Inflammatory macrophage (primary cell): ENCODE data around the gene PID1.

ENCODE experiments used
- DNase-seq, 2 donors: peaks; one replicate each; pipeline ENCODE4 v3.0.0-alpha.2; 2020 to 2022

PID1 gene

DNA sequence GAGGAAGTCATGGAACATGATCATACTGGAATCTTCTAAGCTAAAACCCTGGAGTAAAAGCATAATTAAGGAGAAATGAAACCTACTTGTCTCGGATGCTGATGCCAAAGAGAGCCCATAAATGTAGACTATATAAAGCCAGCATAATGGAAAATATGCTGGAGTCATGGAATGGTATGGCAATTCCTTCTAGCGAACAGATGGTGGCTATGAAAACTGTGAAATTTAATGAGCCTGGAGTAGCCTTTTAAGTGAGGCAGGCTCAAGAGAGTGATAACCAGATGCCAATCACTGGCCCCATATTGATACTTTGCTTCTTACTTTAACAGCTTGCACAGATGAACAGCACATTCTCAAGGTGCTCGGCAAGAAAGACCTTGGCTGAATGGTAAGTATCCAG lies 206.3 kb downstream of the PID1 start:
- no peak for DNase-seq

DNA sequence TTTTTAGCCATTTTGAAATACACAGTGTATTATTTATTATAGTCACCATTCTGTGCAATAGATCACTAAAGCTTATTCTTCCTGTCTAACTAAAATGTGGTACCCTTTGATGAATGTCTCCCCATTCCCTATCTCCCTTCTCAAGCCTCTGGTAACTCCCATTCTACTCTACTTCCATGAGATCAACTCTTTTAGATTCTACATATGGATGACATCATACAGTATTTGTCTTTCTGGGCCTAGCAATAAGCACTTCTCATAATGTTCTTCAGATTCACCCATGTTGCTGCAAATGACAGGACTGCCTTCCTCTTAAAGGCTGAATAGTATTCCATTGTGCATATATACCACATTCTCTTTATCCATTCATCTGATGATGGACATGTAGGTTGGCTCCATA lies 210.9 kb downstream of the PID1 start:
- no peak for DNase-seq

DNA sequence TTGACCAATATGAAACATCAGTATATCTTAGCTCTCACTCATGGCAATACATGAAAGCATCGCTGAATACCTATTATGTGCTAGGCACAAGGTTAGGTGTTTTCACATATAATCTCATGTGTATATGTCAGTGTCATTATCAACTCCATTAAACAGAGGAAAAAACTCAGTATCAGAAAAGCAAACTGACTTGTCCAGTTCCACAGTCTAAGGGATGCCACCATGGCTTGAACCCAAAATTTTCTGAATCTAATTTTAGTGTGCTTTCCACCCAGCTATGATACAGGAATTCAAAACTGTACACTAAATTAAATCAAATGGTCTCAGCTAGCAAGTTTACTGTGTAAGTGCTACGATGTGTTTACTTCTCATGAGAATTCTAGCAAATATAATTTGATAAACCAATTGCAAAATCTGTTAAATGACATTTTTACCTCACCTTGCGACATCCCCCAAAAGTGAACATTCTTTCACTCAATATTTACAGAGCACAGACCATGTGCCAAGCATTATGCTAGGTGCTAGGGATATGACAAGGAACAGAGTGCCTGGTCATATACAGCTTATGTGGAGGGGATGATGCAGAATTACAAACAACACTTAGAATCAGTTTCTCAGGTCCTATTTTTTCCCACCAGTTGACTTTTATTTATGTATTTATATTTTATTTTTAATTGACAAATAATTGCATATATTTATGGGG lies 211.6 kb downstream of the PID1 start:
- DNase-seq = no peak

DNA sequence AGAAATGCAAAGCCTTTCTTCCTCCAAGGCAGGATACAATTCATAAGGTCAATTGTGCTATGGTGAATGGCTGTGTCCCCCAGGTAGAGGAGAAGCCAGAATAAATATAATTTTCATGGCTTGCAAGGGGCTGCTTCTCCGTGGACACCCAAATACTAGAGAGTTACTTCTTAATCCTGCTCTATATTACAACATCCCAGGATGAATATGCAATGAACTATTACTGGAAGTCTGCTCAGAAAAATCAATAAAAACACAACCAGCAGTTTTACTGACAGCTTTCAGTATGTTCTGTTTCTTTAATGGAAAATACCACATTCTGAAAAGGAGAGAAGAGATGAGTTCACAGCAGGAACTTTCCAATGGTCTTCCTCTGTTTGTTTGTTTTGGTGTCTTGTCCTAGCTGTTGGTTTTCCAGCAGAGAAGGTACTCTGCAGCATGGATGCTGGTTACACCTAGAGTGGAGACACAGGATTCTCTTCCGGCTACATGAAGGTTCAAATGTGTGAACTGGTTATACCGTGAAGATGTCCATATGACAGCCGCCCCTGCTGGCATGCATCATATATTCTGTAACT lies 213.0 kb downstream of the PID1 start:
- DNase-seq = no peak

DNA sequence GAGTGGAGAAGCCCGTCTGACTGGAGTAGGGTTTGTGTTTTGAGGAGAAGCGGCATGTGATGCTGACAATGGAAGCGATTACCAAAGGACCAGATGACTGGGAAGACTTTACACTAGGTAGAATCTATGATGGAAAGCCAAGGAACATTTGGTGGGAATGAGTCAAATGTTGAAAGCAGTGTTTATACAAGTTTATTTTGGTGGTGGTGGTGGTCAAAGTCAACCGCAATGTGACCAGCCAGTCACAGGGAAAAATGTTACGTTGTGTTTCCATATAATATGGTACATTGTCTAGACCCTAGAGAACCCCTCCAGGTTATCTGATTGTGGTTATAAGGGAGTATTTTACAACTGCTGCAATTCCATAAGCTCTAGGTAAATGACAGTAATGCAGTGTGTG lies 216.8 kb downstream of the PID1 start:
- DNase-seq = no peak

DNA sequence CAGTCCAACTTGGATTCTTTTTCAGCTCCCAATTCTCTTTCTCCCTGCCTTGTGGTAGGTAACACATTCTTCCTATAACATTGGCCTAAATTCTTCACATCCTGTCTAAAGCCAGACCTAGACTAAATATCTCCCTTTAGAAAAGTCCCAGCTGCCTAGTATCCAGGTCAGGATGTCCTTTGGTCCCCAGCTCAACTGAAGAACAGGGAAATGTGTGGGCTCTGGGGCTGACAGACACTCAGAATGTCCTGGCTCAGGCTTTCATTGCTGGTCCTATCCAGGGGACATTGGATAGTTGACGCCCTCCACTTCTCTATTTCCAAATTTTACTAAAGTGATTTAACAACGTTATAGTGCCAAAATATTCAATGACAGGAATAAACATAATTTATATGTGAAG lies 219.3 kb downstream of the PID1 start:
- no peak for DNase-seq

DNA sequence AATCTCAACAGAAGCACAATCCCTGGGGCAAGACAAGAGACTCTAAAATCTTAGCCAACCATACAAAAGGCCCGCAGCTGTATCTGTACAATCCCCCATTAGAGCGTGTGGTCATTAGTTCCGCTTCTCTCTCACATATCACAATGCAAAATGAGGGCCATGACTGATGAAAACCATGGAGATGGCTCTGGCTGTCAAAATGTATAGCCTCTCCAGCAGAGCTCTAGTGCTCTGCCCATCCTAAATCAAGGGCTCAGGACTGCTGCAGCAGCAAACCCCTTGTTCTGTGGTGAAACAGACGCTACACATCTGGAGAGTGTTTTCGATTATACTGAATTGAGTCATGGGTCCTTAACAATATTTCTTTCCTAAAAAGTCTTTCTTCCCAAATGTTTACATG lies 221.0 kb downstream of the PID1 start:
- DNase-seq = no peak

DNA sequence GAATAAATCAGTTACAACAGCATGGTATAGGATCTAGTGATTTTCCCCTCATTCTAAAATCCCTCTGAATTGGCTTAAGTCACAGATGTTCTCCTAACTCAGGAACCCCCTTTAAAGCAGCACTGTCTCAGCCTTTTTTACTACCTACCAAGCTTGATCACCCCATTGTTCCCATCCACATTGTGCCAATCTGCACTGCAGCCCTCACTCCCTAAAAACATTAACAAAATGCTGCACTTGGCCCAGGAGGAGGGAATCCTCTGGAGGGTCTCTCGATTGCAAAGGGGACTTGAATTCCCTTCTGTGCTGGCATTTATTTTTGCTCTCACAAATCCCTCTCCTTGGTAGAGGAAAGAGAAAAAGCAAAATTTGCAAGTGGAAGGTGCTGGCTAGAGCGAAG lies 223.0 kb downstream of the PID1 start:
- DNase-seq = no peak

DNA sequence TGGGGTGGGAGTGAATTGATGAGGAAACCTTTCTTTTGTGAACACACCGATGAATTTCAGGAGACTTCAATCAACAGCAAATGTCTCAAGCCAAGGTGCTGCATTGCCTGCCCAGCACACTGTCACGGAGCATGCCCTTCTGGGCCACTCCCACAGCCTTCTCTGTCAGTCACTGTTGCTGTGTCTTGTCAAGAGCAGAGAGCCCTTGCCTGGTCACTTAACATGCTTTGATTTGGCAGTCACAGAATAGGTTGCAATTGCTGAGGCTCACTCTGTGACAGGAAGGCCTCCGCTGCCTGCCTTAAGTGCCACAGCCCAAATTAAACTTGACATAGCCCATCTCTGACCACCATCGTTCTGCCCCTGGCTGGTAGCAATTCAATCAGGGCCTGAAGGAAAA lies 225.4 kb downstream of the PID1 start:
- no peak for DNase-seq

DNA sequence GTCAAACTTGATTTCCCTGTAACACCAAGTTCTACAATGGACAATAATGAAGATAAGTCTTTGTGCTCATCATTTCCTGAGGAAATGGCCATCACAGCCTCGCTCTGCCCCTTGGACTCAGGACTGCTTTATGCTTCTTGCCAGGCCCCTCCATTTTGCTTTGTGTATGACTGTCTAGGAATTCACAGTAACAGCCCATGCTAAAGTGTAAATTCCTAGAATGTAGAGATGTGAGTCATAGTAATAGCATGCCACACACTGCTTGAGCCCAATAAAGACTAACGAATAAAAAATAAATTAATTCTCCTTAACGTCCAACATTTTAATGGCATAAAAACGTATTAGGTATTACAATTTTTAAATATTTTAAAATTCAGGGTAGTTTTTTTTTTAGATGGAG lies 226.5 kb downstream of the PID1 start:
- DNase-seq = no peak

DNA sequence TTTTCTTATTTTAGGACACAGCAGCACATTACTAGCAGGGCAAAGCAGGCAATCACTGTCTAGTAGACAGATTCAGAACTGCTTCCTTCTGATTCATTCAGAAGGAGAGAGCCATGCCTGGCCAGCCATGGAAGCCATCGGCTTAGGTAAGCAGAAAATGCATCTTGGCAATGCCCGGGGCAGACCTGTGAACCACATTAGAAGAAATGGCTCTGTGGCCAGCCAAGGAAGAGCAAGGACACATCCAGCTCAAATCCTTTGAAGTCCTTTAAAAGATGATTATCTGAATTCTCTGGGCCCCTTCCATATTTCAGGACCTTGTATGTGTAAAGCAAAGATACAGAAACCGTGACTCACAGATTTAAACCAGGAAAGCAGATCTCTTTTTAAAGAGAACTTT lies 227.4 kb downstream of the PID1 start:
- no peak for DNase-seq

DNA sequence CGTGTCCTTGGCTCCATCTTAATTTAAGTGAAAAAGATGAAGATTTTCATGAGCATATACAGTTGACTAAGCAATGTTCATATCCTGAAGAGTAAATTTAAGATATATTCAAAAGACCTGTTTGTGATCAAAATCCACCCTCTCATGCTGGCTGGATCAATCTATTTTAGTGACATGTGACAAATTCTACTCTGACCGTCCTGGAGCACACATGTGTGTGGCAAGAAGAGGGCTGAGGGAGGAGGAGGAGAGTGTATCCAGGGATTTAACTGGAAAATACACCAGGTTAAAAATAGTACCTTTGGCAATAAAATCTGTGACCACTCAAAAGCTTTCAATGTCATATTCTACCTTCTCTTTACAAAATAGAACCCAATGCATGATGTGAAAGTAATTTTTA lies 228.7 kb downstream of the PID1 start:
- DNase-seq = no peak

DNA sequence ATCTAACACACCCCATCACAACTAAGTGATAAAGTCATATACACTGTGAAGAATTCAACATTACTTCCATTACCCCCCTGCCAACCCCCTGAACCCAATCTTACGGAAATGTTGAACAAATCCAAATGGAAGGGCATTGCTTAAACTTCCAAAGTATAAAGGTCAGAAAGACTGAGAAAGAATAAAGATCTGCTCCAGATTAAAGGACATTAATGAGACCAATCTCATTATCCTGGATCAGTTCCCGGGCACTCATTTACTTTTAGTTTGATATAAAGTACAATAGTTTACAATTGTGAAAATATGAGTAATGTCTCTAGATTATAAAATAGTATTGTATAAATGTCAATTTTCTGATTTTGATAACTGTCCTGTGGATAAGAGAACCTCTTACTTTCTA lies 229.4 kb downstream of the PID1 start:
- no peak for DNase-seq

DNA sequence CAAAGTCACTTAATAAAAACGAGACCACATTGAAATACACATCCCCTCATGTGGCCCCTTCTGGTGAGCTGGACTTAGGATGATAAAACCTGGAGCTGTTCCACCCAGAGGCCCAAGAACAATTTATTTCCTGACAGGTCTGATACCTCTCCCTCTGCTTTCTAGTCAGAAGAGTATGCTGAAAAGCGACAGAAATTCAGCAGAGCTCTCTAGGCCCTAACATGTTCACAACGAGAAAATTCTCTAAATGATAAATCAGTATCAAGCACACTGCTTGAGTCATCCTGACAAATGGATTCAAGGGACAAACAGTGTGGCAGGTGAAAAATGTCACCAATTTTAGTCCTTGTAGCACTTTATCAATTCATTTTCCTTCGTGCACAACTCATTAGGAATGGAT lies 233.5 kb downstream of the PID1 start:
- DNase-seq = no peak

DNA sequence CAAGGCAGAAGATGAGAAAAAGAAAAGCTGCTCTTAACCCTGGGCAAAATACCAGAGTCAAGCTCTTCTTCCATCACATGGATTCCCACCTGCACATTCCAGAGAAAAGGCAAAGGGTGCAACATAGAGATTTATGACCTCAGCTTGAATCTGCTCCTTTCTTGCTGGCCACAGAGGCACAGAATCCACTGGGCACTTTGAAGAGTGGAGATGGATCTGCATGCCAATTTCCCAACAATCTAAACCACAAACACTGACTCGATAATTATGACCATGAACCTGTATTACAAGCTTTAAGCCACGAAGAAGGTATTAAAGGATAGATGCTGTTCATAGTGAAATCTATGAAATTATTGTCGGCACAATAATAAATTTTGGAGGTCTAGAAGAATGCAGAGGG lies 237.3 kb downstream of the PID1 start:
- no peak for DNase-seq

DNA sequence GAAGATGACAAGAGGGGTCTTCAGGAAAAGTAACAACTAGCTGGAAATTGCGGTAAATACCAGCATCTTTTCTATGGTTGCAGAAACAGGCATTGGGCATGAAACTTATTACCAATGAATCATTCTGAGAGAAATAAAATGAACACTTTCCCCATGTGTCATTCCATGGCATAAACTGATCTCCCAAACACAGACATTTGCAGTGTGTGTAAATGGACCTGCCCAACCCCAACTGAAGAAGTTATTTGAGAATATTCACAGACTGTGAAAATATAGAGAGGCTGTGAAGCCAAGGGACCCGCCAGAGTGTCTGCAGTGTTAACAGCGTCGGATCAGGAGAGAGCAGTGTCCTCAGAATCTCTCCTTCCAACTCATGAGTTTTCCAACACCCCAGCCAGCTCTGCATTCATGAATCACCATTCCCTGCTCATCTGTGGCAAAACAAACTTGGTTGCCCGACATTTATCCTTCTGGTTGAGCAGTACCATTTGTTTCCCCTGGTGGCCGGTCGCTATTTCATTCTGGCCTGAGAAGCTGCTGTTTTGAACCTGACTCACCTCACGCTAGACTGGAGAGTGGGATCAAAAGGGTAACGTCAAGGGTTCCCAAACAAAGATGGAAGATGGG lies 238.4 kb downstream of the PID1 start:
- DNase-seq = no peak

DNA sequence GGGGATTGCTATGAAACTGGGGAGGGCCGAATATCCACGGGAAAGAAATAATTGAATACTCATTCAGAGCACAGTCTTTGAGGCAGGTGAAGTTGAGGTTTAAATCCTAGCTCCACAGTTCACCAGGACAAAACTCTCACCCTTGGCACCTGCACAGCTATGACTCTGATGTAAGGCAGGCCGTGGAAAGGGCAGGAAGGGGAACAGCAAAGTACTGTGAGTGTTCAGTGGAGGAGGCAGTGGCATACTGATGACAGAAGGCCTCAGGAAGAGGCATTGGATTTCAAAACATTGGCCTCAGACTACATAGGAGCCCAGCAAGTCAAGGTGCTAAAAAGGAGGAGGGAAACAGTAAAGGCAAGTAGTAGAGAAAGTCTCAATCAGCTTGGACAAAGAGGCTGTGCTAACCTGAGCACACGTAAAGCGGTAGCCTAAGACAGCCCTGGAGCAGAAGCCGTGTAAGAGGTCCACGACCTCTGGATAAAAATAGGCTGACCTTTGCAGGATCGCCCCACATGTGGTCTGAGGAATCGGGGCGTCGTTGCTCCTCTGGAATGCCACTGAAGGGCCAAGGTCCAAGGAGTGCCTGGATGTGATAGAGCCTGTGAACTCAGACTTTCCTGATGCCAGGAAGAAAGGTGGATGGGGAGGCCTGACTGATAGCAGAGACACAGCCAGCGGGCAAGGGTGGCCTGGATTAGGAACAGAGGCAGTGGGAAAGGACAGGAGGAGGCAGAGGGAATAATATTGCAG lies 243.6 kb downstream of the PID1 start:
- no peak for DNase-seq

DNA sequence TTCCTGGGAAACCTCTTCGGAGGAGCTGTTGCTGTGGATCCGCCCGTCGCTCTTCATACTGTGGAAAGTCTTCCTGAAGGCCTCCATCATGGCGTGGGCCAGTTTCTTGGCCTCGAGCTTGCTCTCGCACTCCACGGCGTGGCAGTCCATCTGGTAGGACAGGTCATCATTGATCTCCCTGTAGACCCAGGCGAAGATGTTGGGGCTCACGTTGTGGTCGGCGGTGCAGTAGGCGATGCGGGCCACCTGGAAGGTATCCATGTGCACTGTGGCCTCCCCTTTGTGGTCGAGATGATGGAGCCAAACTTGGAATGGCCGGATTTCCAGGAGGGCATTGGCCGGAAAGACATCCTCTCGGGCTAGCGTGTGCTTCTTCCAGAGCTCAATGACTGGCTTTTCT lies 245.4 kb downstream of the PID1 start:
- DNase-seq = no peak

DNA sequence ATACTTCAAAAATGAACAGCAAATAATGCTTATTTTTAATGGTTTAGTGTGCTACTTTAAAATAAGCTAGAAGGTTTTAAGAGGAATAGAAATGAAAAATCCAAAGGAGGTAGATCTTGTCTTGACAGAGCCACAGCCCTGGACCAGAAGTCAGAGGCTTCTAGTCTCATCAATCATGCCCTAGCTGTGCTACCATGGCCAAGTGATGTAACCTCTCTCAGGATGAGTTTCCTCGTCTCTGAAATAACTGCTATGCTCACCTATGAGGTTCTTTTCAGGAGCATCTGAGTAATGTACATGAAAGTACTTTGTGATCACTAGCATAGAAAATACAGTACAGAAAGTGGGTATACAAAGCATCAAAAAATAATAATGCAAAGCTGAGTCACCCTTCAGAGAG lies 248.4 kb downstream of the PID1 start:
- DNase-seq = no peak

DNA sequence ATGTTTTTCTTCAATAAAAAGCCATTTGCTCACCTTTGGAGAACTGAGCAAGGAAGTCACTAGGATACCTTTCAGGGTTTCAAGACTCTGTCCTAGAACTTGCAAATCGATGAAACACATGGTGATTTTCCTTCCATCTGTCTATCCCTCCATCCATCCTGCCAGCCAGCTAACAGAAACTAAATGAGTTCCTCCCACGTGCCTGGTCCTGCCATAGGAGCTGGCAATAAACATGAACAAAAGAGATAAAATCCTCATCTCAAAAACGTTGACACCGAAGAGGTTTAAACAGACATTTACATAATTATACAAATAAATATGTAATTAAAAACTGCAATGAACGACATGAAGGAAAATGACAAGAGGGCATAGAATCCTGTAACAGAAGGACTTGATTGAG lies 249.0 kb downstream of the PID1 start:
- no peak for DNase-seq

DNA sequence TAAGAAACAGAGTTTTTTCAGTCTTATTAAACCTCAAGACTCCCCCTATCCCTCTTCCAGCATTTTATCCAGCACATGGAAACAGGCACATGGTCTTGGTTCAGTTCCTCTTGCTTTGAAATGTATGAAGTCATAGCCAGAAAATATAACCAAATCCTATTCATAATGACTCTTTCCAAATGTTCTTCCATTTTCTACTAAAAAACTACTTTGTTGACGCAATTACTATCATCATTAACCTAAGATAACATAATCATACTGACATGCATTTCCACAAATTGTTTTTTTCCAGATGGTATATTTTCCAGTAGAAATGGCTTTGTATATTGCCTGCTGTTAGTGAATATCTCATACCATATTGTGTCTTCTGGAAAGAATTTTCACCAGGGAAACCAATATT lies 261.3 kb downstream of the PID1 start:
- no peak for DNase-seq

DNA sequence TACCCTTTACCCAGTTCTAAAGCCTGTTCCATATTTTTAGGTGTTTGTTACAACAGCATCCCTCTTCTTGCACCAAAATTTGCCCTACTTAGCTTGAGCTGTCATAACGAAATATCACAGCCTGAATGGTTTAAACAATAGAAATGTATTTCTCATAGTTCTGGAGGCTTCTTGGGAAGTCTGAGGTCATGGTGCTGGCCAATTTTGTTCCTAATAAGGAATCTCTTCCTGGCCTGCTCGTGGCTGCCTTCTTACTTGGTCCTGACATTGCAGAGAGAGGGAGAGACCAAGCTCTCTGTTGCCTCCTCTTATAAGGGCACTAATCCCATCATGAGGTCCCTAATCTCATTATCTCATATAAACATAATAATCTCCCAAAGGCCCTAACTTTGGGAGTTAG lies 267.8 kb downstream of the PID1 start:
- no peak for DNase-seq

DNA sequence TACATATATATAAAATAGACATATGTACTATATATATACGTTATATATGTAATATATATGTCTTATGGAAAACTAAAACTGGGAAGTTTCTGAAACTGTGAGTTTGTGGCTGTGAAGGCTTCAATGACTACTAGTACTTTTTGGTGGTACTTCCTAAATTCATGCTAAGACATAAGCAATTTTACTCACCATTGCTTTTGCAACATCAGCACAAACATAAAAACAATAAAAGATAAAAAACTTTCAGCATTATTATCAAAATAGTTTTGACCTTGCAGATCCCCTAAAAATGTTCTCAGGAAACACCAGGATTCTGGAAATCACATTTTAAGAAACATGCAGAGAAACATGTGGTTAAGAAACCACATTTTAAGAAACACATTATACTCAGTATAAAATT lies 269.9 kb downstream of the PID1 start:
- no peak for DNase-seq

DNA sequence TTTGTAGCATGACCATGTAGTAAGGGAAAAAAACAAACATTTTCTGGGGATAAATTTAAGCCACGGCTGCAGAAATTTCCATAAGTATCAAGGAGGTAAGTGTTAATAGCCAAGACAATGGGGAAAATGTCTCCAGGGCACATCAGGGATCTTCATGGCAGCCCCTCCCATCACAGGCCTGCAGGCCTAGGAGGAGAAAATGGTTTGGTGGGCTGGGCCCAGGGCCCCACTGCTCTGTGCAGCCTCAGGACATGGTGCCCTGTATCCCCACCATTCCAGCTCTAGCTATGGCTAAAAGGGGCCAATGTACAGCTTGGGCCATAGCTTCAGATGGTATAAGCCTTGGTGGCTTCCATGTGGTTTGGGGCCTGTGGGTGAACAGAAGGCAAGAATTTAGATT lies 271.8 kb downstream of the PID1 start:
- no peak for DNase-seq
